Measurements from ENCODE around the gene SNAPC1. TPM values are rescaled to one million over a fixed set of nuclear protein-coding genes. Genes with fewer than 3 reads are reported as not detected.

Gene SNAPC1
- total and polyA plus RNA-seq, 9 of the 15 experiments (the other 6 are each of a cell fraction or from before 2014, with no cell fraction given): 3.7 to 9.0 (median 7.9) TPM

- TF ChIP-seq, protein P1, sequence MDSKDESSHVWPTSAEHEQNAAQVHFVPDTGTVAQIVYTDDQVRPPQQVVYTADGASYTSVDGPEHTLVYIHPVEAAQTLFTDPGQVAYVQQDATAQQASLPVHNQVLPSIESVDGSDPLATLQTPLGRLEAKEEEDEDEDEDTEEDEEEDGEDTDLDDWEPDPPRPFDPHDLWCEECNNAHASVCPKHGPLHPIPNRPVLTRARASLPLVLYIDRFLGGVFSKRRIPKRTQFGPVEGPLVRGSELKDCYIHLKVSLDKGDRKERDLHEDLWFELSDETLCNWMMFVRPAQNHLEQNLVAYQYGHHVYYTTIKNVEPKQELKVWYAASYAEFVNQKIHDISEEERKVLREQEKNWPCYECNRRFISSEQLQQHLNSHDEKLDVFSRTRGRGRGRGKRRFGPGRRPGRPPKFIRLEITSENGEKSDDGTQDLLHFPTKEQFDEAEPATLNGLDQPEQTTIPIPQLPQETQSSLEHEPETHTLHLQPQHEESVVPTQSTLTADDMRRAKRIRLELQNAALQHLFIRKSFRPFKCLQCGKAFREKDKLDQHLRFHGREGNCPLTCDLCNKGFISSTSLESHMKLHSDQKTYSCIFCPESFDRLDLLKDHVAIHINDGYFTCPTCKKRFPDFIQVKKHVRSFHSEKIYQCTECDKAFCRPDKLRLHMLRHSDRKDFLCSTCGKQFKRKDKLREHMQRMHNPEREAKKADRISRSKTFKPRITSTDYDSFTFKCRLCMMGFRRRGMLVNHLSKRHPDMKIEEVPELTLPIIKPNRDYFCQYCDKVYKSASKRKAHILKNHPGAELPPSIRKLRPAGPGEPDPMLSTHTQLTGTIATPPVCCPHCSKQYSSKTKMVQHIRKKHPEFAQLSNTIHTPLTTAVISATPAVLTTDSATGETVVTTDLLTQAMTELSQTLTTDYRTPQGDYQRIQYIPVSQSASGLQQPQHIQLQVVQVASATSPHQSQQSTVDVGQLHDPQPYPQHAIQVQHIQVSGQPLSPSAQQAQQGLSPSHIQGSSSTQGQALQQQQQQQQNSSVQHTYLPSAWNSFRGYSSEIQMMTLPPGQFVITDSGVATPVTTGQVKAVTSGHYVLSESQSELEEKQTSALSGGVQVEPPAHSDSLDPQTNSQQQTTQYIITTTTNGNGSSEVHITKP (IDR thresholded peaks at IDR 0.05; ENCODE audit: partially characterized antibody): peak; percentile 54
Observed at GRCh38 chr14:61749264-61749663, 13.0 kb upstream of the SNAPC1 start (continued).

DNA sequence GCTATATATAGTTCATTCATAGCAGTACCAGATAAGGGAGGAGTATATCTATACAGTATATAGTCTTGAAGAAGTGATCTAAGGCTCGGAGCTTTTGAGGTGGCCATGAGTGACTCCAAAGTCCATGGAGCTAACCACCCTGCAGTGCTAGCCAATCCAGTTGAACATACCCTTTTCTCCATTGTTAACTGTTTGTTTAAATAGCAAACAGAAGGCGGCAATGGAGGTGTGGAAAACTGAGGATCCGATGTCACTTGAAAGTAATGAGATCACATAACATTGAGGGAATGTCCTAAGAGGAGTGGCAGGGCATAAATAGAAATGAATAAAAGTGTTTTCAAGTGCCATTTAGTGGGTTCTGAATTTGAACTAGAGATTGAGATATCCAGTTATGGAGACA, 12.4 kb upstream of the SNAPC1 start:
- H3K4me2 ChIP-seq (ENCODE audit: insufficient read depth, low read length): peak overlapping the region; percentile 67
- in situ Hi-C loops (cut with MboI) (no loop called here), intact Hi-C loops (cut with micrococcal nuclease) (loop anchor here (5.0 kb wide), 3 partner anchors 53 to 288 kb away; partner anchors contain the start of gene HIF1A)
- no peak overlapping the region for H2AFZ ChIP-seq (ENCODE audit: low read depth, low read length)
- DNase-seq (ENCODE audit: extremely low read depth in 1 of 4, low spot score in 3 of 4) (peak in 3 of 4 experiments; percentile 8 to 44 (median 43)), FAIRE-seq (peak; percentile 91), ATAC-seq (peak; percentile 54)
- H3K9ac ChIP-seq (ENCODE audit: insufficient read depth in 1 of 2, low read depth in 2 of 2, low read length in 2 of 2): peak overlapping the region in 1 of 2 experiments; percentile 68; a peak in 2 of 4 replicates
- no peaks in the 10 kb centered on the region for H3K9me3 ChIP-seq (replicated peaks; ENCODE audit: control insufficient read depth, insufficient read depth, low read depth, low read length)
- TF ChIP-seq SMARCA4 (IDR thresholded peaks at IDR 0.05): no peak
- 0 out of 2 replicates have a peak, but pooled peaks have one; percentile 12 for TF ChIP-seq POLR2A (conservative IDR thresholded peaks at IDR 0.05)
- peak overlapping the region; percentile 65 for H3K4me3 ChIP-seq
- no peaks in the 10 kb centered on the region for H3K27me3 ChIP-seq (ENCODE audit: control insufficient read depth in 2 of 2, insufficient read depth in 2 of 2, low read length in 2 of 2)
- H3K79me2 ChIP-seq (ENCODE audit: control insufficient read depth, insufficient read depth, low read length): peaks cover 55% of the 10 kb centered on the region
- CTCF ChIA-PET (ENCODE audit: low intra/inter-chr PET ratio): no interaction called here
- POLR2A ChIA-PET: interaction anchor here (0.6 to 1.3 kb wide), 5 partner anchors 8 to 88 kb away, joined by 3 to 6 read pairs (median 3); partner anchors contain the start of gene SNAPC1
- H3K27ac ChIP-seq (ENCODE audit: extremely low read depth, low read depth, low read length): peak overlapping the region; percentile 4; the same call in 2 of the 3 replicates
- WGBS (ENCODE audit: insufficient coverage, low coverage, missing lambda C conversion rate): 3% methylated on average over 3 of the region's 3 CpGs
- H3K4me1 ChIP-seq (replicated peaks in 1 of 2; ENCODE audit: control insufficient read depth in 2 of 2, insufficient read depth in 2 of 2, low read length in 2 of 2): peaks cover 5 to 13% of the 10 kb centered on the region in 2 experiments; a peak in 3 of 5 replicates
- no peaks in the 10 kb centered on the region for H4K20me1 ChIP-seq (replicated peaks; ENCODE audit: control insufficient read depth, insufficient read depth, low read length)
- BruUV-seq (replicated peaks): TSS peak; percentile 68
- H3K36me3 ChIP-seq (ENCODE audit: control insufficient read depth, insufficient read depth, low read length): peaks cover 33% of the 10 kb centered on the region; the same call in 2 of the 3 replicates
- H3K9me1 ChIP-seq (ENCODE audit: control insufficient read depth, insufficient read depth, low read length): no peaks in the 10 kb centered on the region

Data from K562 (cell line).